GM19455 (cell line): Measurements from ENCODE around the gene TLE5.
"Not testable (repeated sequence)": the region's sequence is repeated elsewhere in the genome, so short reads cannot be mapped to it uniquely, and the experiment has no call there.

ENCODE experiments used
- ATAC-seq: cut with Tn5 transposase; IDR thresholded peaks from one replicate; pipeline ENCODE4 v1.9.1; 2021; ENCODE audit not compliant: unreplicated experiment

Gene TLE5

GRCh38 chr19:3064011-3064330 lies 1.7 kb upstream of the TLE5 start:
- no peak for ATAC-seq

DNA sequence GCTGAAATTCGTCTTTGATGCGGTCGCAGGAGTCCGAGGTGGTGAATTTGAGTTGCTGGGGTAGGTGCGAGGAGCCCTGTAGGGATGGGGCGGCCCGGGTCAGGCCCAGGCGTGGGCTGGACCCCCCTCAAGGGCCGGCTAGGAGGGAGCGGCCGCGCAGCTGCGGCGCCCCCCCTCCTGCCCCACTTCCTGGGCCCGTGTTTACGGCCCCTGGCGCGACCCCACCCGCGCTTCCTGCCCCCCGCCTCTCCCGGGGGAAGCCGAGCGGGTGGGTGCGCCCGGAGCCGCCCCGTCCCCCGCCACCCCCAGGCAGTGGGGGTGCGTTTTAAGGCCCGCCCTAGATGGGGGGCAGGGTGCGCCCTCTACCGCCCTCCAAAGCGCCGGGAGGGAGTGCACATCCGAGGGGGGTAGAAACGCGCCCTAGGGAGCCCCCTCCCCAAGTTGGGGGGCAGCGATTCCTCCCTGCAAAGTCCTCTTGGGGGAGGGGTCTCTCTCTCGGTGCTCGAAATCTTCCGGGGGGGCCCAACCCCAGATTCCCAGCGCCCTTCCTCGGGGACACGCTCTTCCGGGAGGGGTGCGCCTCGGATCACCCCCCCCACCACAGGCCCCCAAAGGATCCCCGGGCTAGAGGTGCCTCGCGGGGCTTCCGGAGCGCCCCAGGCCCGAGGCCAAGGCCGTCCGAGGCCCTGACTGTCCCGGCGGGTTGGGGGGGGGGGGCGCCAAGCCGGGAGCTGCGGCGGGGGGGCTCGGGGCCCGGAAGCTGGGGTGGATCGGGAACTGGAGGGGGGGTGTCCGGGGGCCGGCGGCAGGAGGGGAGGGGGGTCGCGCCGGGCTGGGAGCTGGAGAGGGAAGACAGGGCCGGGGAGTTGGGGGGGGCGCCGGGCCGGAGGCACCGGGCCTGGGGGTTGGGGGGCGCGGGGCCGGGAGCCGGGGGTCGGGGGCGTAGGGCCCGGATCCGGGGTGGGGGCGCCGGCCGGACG lies 823 bp downstream of the TLE5 start:
- ATAC-seq: no peak

GRCh38 chr19:3060857-3061181 lies 1.5 kb downstream of the TLE5 start:
- no peak for ATAC-seq

GRCh38 chr19:3059653-3060052 lies 2.6 kb downstream of the TLE5 start:
- no peak for ATAC-seq

DNA sequence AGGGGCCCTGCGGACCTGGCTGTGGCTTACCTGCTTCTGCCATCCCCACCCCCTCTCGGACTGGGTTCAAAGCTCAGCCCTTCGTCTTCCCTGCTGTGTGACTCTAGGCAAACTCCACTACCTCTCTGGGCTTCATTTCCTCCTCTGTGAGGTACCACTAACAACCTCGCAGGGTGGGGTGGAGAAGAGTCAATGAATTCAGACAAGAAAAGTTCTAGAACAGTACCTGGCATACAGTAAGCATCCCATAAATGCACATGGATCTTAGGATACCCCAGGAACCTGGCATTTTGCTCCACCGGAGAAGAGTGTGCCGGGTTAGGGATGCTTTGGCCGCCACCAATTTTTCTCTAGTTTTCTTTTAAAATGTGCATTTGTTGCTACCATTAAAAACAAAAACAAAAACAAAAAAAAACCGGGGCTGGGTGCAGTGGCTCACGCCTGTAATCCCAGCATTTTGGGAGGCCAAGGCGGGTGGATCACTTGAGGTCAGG lies 3.4 kb downstream of the TLE5 start:
- no peak for ATAC-seq

DNA sequence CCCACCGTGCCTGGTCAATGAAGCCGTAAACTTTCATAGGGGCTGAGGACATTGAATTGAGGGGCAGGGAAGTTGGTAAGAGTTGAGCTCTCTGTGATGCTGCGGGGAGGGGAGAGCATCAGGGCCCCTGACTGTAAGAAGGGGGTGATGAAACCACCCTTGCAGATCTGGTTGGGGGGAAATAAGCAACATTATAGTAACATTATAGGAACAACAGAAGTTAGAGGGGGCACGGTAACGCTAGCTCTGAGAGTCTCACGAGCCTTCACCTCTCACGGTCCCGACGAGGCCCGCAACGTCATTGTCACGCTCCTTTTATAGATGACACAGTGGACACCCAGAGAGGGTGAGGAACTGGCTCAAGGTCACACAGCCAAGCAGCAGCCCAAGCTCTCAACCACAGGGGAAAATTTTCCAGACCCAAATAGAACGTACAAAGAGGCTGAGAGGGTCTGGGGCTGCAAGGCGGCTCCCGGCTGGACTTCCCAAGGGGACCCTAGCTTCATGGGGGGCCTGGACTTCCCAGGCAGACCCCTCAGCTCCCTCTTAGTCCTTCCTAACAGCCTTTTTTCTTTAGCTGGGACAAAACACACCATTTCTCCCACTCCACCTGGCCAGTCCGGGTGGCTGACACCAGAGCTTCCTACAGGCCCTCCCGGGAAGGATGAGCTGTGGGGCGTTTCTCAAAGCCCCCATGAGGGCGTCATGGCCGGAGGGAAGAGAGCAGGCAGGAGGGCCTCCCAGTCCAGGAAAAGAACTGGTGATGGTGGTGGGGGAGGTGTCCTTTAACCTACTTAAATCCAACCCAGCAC lies 4.1 kb downstream of the TLE5 start:
- ATAC-seq: no peak

DNA sequence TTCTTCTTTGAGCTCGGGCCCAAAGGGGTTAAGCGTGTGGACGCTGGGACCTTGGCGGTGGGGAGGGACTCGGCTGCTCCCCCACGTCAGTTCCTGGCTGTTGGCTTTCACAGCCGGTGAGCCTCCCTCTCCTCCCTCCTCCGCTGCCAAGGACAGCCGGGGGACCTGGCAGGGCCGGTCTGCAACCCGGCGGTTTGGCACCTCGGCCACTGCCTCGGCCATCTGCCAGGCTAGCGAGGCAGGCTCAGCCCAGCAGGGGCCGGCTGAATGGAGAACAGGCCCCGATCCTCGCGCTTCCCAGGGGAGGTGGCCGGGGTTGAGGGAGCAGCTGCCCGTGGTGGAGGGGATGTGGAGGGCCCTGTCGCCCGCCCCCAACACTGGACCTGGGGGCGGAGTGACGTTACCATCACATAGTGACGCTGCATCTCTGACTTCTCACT lies 5.0 kb downstream of the TLE5 start:
- no peak for ATAC-seq

GRCh38 chr19:3056417-3057088 lies 5.7 kb downstream of the TLE5 start:
- ATAC-seq: no peak

DNA sequence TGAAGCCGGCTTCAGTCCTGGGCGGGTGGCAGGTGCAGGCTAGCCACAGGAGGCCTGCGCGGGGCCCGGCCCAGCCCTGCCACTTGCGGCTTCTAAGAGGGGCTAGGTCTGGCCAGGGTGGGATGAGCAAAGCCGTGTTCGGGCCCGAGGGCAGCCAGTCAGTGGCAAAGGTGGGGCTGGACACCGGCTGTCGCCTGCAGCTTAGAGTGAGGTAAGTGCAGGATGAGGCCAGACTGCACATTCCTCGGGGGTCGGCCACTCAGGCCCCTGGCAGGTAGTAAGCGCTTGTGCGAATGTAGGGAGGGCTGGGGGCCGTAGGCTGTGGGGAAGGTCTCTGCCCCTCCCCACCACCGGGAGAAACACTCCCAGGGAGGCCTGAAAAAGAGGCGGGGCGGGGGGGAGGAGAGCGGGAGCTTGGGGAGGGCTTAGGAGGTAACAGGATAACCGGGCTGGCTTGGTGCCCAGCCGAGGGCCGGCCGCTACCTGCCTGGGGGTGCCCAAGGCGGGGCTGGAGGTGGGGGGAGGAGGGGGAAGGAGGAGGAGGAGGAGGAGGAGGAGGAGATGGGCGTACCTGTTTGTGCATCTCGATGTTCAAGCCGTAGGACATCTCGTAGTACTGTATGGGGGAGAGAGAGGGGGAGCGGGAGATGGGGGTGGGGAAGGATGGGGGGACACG lies 6.4 kb downstream of the TLE5 start:
- no peak for ATAC-seq

DNA sequence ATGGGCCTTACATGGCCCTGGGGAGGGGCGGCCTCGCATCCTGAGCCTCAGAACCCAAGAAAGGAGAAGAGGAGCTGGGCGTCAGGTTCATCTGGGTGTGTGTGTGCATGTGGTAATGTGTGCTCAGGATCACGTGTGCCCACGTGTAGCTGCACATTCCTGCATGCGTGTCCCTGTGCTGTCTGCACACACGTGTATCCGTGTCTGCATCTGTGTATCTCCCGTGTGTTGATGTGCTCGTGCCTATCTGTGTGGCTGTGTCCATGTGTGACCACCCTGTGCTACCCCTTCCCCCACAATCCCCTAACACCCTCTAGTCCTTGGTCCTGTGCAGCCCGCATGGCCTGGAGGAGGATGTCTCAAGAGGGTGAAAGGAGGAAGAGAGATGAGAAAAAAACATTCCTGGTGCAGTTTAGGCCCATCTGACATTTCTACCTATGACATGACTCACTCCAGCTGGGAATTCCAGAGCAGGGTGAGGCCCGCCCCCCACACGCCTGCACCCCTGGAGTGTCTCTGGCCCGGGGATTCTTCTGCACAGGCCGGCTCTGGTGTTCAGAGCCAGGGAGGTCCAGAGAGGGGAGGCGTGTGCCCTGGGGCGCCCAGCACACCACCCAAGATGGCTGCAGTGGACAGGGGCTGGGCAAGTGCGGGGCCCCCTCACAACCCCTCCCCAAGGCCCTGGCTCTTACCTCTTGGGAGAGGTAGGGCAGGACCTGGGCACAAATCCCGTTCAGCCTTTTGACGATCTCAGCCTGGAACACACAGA lies 7.1 kb downstream of the TLE5 start:
- no peak for ATAC-seq

- ATAC-seq: no peak
Measured at GRCh38 chr19:3054265-3054971, 7.9 kb downstream of the TLE5 start.

DNA sequence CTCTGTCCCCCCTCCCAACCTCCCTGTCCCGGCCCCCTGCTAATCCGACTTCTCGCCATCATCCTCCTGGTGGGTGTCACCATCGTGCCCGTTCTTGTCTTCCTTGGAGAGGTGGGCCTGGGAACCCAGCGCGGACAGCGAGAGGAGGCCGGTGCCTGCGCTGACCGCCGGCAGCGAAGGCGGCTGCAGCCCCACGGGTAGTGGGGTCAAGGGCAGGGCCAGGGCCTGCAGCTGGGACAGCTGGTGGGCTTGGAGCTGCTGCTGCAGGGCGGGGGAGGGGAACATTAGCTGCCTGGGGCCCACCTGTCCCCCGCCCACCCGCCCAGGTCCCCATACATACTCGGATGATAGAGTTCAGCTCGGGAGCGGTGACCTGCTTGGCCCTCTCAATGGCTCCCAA lies 8.5 kb downstream of the TLE5 start:
- ATAC-seq: no peak

GRCh38 chr19:3053218-3053621 lies 9.1 kb downstream of the TLE5 start:
- ATAC-seq: no peak

- not testable (repeated sequence) for ATAC-seq
Measured at GRCh38 chr19:3050016-3050415, 12.3 kb downstream of the TLE5 start.

- no peak for ATAC-seq
Measured at GRCh38 chr19:3049089-3049488, 13.2 kb downstream of the TLE5 start.

GRCh38 chr19:3048190-3048533 lies 14.1 kb downstream of the TLE5 start:
- no peak for ATAC-seq

GRCh38 chr19:3047496-3048189 lies 14.7 kb downstream of the TLE5 start:
- no peak for ATAC-seq

DNA sequence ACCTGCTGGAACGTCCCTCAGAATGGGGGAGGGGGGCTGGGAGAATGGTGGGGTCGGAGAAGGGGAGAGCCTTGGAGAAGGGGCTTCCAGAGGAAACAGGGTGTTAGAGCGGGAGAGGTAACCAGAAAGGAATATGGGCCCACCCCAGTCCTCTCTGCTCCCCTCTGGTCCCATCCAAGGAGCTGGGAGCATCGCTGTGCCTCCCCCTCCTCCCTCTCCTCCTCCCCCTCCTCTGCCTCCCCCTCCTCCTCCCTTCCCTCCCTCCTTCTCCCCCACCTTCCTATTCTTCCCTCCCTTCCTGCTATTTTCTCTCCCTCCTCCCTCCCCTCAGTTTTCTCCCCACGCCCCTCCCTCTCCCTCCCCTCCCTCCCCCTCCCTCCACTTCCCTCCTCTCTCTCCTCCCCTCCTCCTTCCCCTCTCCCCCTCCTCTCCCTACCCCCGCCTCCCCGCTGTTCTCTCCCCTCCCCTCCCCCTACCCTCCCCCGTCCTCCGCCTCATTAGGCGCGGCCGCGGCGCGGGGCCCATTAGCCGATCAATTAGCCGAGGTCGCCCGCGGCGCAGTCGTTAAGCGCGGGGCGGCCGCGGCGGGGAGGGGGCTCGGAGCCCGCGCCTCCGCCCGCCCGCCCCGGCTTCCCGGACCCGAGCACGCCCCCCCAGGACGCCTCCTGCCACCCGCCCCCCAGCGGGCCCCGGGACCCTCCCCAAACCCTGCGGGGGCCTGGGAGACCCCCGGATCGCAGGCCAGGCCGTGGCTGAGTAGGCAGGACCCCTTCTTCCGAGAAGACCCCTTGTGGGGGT lies 15.4 kb downstream of the TLE5 start:
- ATAC-seq: no peak
